ENCODE measurements around the gene KLKB1. TPM values are rescaled to one million over a fixed set of nuclear protein-coding genes. Genes with fewer than 3 reads are reported as not detected.

Gene KLKB1
- total and polyA plus RNA-seq, 7 donors = 0.36 to 3.9 (median 0.66) TPM

DNA sequence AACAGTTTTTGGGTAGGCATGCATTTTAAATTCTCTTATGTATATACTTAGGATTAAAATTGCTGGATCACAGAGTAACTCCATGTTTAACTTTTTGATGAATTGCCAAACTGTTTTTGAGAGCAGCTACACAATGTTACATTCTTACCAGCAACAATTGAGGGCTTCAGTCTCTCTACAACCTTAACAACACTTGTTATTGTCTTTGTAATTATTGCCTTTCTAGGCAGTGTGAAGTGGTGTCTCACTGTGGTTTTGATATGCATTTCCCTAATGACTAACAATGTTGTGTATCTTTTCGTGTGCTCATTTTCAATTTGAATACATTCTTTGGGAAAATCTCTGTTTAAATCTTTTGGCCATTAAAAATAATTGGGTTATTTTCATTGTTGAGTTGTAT, 21.3 kb downstream of the KLKB1 start:
- Histone ChIP-seq H3K27ac (no peak overlapping the region), H3K36me3 (peaks cover 0 to 16% (median 4%) of the 10 kb centered on the region in 4 donors), H3K4me1 (no peaks in the 10 kb centered on the region), H3K9me3 (no peaks in the 10 kb centered on the region), H3K27me3 (no peaks in the 10 kb centered on the region), H3K4me3 (no peak overlapping the region)
- intact Hi-C loops (cut with DNase I) = no loop called here
- WGBS, 2 donors = 73 to 76% methylated on average over 1 of the region's 1 CpG
- TF ChIP-seq EP300 (IDR thresholded peaks at IDR 0.05) (no peak), CTCF (IDR thresholded peaks at IDR 0.05) (no peak), POLR2A (IDR thresholded peaks at IDR 0.05) (no peak), POLR2AphosphoS5 (IDR thresholded peaks at IDR 0.05) (no peak)
- no peak for DNase-seq

GRCh38 chr4:186249785-186250754, 22.8 kb downstream of the KLKB1 start:
- TF ChIP-seq CTCF (IDR thresholded peaks at IDR 0.05) = no peak
- TF ChIP-seq EP300 (IDR thresholded peaks at IDR 0.05) = no peak
- TF ChIP-seq POLR2AphosphoS5 (IDR thresholded peaks at IDR 0.05) = no peak
- no peak for TF ChIP-seq POLR2A (IDR thresholded peaks at IDR 0.05)
- H3K27ac ChIP-seq = no peak overlapping the region
- WGBS, 2 donors = 65 to 86% methylated on average over 8 of the region's 8 CpGs

DNA sequence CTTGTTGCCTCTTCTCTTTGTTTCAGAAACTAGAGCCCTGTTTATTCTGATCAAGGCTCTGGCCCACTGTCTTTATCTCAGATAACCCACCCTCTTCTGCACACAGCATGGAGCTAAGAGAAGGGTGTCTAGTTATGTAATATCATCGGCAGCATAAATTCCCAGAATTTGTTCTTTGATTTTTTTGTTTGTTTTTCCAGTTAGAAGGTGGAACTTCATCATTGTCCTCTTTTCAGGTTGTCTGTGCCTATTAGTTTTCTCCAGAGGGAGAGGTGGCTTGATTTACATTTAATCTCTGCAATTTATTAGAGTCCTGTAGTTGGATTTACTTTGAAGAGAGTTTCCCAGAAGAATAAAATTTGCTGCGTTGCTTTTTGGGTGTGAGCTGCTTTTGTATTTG, 23.5 kb downstream of the KLKB1 start:
- H3K4me3 ChIP-seq = no peak overlapping the region
- intact Hi-C loops (cut with DNase I) = no loop called here
- TF ChIP-seq POLR2A (IDR thresholded peaks at IDR 0.05) = no peak
- no peaks in the 10 kb centered on the region for H3K9me3 ChIP-seq
- H3K27me3 ChIP-seq = no peaks in the 10 kb centered on the region
- no peak for DNase-seq
- H3K4me1 ChIP-seq = no peaks in the 10 kb centered on the region
- 60 to 67% methylated on average over 2 of the region's 2 CpGs for WGBS, 2 donors
- H3K36me3 ChIP-seq = peaks cover 0 to 16% (median 4%) of the 10 kb centered on the region in 4 donors
- no peak overlapping the region for H3K27ac ChIP-seq

More at GRCh38 chr4:186249785-186250754, 22.8 kb downstream of the KLKB1 start:
- peaks cover 0 to 16% (median 4%) of the 10 kb centered on the region in 4 donors for H3K36me3 ChIP-seq
- intact Hi-C loops (cut with DNase I) = no loop called here
- DNase-seq = no peak
- no peaks in the 10 kb centered on the region for H3K9me3 ChIP-seq
- no peak overlapping the region for H3K4me3 ChIP-seq
- no peaks in the 10 kb centered on the region for H3K4me1 ChIP-seq
- no peaks in the 10 kb centered on the region for H3K27me3 ChIP-seq

DNA sequence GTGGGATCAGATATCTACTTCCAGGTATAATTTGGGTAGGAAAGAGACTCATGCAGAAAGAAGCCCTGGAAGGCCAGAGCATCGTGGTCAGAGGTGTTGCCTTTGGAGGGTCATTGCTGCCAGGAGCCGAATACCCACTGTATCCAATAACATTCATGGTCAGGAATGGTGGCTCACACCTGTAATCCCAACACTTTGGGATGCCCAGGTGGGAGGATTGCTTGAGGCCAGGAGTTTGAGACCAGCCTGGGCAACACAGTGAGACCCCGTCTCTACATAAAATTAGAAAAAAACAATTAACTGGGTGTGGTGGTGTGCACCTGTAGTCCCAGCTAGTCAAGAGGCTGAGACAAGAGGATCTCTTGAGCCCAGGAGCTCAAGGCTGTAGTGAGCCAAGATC, 27.8 kb downstream of the KLKB1 start:
- H3K36me3 ChIP-seq = peaks cover 0 to 16% (median 4%) of the 10 kb centered on the region in 4 donors
- no peak for DNase-seq
- intact Hi-C loops (cut with DNase I) = no loop called here
- WGBS, 2 donors = 92% methylated on average over 3 of the region's 3 CpGs
- TF ChIP-seq CTCF (IDR thresholded peaks at IDR 0.05) (no peak), EP300 (IDR thresholded peaks at IDR 0.05) (no peak), POLR2A (IDR thresholded peaks at IDR 0.05) (no peak), POLR2AphosphoS5 (IDR thresholded peaks at IDR 0.05) (no peak)
- no peaks in the 10 kb centered on the region for H3K4me1 ChIP-seq
- H3K4me3 ChIP-seq = no peak overlapping the region
- H3K27ac ChIP-seq = no peak overlapping the region
- no peaks in the 10 kb centered on the region for H3K27me3 ChIP-seq
- no peaks in the 10 kb centered on the region for H3K9me3 ChIP-seq

GRCh38 chr4:186258216-186258811, 31.0 kb downstream of the KLKB1 start:
- no peaks in the 10 kb centered on the region for H3K4me1 ChIP-seq
- no peak for DNase-seq
- 91 to 92% methylated on average over 12 of the region's 12 CpGs for WGBS, 2 donors
- H3K4me3 ChIP-seq = no peak overlapping the region
- H3K36me3 ChIP-seq = no peaks in the 10 kb centered on the region
- H3K27me3 ChIP-seq = no peaks in the 10 kb centered on the region
- no peaks in the 10 kb centered on the region for H3K9me3 ChIP-seq
- TF ChIP-seq EP300 (IDR thresholded peaks at IDR 0.05) (no peak), CTCF (IDR thresholded peaks at IDR 0.05) (no peak), POLR2A (IDR thresholded peaks at IDR 0.05) (no peak), POLR2AphosphoS5 (IDR thresholded peaks at IDR 0.05) (no peak)
- intact Hi-C loops (cut with DNase I) = no loop called here
- no peak overlapping the region for H3K27ac ChIP-seq
